LoVo (cell line): Measurements from ENCODE around the gene TWF1.
"Not testable (repeated sequence)": the region's sequence is repeated elsewhere in the genome, so short reads cannot be mapped to it uniquely, and the experiment has no call there.

Experiments used
- DNase-seq: peaks from one replicate; pipeline ENCODE4 v3.0.0-alpha.2; 2016; ENCODE audit warnings: low spot score

TWF1 gene

DNA sequence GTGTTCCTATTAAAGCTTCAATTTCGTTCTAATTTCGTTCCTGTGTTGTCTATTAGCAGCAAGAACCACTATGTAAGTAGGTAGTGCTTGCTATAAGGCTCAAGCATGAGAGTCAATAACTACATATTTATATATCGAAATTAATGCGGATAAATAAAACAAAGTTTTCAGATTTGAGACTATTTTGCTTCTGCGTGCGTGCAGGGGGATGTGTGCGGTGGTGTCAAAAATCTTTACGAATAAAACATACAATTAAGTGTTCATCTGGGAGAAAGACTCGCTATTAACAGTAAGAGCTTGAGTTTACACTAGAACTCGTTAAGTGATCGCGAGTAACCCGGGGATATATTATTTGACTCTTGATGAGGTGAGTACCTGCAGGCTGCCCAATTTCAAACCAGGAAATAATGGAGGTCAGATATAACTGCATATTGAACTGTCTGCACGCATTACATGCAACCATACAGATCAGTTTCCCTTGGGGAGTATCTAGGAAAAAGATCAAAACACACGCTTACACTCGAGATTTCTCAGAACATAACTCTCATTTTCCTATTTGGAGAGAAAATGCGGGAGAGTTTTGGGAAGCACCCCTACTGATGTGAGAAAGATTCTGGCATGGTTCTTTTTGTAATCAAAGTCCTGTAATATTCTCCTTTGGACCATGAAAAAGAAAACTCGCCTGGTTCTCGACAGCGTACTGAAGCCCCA is 813 bp downstream of the TWF1 start:
- no peak for DNase-seq

DNA sequence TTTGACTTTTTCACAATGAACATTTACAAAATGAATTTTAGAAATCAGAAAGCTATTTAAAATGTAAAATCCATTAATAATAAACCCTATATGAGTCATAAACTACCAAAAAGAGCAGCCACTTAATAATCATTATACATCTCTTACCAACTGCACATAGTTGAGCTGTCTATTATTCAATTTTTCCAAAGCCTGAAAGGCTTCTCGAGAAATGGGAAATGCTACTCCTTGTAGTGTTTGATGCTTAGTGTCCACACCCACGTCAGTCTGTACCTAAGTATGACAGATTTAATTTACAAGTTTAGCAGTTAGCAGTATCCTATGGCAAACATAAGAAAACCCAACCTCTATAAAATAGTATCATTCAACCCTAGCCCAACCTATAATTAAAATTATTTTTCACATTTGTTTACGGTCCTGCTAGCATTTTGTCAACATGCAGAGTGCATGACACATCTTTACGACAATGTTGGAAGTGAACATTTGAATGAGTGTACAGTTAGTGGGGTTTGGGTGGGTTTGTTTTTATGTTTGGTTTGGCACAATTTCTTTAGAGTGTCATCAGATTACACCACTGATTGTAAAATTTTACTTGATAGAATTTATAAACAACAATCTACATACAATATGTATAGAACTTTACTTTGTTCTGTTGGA is 8.4 kb downstream of the TWF1 start:
- no peak for DNase-seq

- DNase-seq = no peak
Measured at GRCh38 chr12:43795716-43796280, 10.3 kb downstream of the TWF1 start.

- DNase-seq = no peak
Measured at GRCh38 chr12:43789941-43790340, 16.2 kb downstream of the TWF1 start.

GRCh38 chr12:43786899-43787693 is 19.0 kb downstream of the TWF1 start:
- DNase-seq = no peak

DNA sequence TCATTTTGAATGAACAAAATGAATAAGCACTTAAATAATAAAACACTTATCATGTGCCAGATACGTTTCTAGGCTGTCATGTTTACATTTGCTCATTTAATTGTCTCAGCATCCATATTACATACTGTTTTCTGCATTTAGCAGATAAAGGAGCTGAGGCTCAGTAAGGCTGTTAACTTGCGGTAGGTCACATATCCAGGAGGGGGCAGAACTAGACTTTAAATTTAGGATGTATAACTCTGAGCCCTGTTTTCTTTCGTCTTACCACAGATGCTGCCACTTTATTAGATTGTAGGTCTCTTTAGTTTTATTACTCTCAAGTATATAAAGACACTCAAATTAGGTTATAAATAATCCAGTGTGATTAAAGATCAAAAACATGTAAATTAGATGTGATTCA is 29.6 kb downstream of the TWF1 start:
- DNase-seq = peak; percentile 15

DNA sequence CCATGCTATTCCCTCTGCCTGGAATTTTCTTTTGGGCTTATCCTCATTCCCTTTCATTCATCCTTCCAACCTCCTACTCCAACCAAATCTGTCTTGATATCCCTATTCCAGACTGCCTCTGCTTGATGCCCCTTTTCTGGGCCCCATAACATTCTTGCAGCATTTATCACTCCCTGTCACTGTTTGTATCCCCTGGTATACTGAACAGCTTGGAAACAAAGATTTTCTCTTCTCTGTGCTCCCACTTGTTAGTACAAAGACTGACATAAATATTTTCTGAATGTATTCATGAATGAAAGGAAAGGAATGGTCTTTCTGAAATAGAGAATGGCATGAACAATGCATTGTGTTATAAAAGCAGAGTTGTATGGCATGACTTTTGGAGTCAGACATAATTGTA is 39.8 kb downstream of the TWF1 start:
- no peak for DNase-seq

GRCh38 chr12:43764528-43764927 is 41.6 kb downstream of the TWF1 start:
- DNase-seq = no peak

- no peak for DNase-seq
Measured at GRCh38 chr12:43763769-43764168, 42.3 kb downstream of the TWF1 start.

DNA sequence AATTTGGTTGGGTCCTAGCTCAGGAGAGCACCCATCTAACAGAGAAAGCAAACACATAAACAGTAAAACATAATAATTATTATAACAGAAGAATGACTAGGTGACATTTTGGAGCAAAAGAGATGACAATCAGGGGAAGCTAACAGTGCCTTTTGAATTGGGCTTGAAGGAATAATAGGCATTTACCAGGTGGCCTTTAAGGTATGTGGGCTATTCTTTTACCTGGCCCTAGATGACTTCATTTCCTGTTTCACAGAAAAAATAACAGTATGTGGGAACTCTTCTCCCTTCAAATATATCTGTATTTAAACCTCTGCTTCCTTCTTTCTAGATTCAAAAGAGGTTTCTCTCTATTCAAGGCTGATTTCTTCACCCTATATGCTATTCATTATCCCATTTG is 43.5 kb downstream of the TWF1 start:
- DNase-seq = no peak

DNA sequence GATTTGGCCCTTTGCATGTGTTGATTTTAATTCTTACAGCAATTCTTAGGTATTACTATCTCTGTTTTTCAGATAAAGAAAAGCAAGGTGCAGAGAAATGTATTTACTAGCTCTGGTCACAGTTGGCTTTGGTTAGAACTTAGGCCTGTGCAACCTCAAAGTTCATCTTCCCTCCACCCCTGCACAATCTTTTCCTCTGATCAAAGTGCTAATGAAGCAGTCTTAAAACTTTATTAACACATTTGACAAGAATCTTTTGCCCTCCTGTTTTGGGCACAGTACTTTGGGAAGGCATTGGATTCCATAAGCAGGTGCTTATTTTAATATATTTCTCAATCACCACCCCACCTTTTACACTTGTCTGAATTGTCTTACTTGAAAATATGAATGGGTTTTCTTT is 44.6 kb downstream of the TWF1 start:
- DNase-seq = no peak

- no peak for DNase-seq
Measured at GRCh38 chr12:43760396-43760795, 45.7 kb downstream of the TWF1 start.

GRCh38 chr12:43758728-43759563 is 47.2 kb downstream of the TWF1 start, which contains the start of the genes IRAK4 and PUS7L:
IRAK4 (plus strand) TSS chr12:43758951; CDS start chr12:43768112, 9,161 bp downstream.
PUS7L (minus strand) TSS chr12:43758790; CDS start chr12:43755245, 3,545 bp downstream.
- peak; percentile 99 for DNase-seq

- peak; percentile 50 for DNase-seq
Measured at GRCh38 chr12:43758247-43758727, 47.8 kb downstream of the TWF1 start.

GRCh38 chr12:43754015-43754414 is 52.1 kb downstream of the TWF1 start:
- no peak for DNase-seq

DNA sequence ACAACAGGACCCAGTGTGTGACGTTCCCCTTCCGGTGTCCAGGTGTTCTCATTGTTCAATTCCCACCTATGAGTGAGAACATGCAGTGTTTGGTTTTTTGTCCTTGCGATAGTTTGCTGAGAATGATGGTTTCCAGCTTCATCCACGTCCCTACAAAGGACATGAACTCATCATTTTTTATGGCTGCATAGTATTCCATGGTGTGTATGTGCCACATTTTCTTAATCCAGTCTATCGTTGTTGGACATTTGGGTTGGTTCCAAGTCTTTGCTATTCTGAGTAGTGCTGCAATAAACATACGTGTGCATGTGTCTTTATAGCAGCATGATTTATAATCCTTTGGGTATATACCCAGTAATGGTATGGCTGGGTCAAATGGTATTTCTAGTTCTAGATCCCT is 54.8 kb downstream of the TWF1 start:
- not testable (repeated sequence) for DNase-seq

- DNase-seq = no peak
Measured at GRCh38 chr12:43750814-43751213, 55.3 kb downstream of the TWF1 start.

DNA sequence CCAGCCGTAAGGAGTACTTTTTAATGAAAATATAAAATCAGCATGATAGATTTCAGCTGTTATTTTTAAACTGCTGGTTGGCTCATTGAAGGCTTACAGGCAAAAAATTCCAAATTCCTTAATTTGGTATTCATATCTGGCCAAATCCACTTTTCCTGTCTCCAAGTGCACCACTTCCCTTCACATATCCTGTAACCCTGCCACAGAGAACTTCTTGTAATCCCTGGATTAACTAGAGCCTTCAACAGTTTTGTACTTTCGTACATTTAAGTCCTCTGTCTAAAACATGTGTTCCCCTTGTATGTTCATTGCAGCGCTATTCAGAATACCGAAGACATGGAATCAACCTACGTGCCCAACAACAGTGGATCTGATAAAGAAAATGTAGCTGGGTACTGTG is 57.1 kb downstream of the TWF1 start:
- DNase-seq = no peak

GRCh38 chr12:43744826-43745225 is 61.3 kb downstream of the TWF1 start:
- no peak for DNase-seq
